Body of pancreas (tissue), 4 donors: ENCODE data around the gene TFDP1.

Source experiments
- POLR2A ChIP-seq, 3 donors: fragments of 450-650 bp; IDR thresholded peaks; one replicate each; pipeline ENCODE4 v1.6.1; 2016; ENCODE audit warnings: antibody characterized with exemption in 3 of 3, mild to moderate bottlenecking in 2 of 3
- TF ChIP-seq, protein P1 (sequence below), 7 experiments: fragments of 450-650 bp in 4 of 7; fragments of 200-600 bp in 3 of 7; sonication (generic) in 3 of 7; IDR thresholded peaks; one replicate each; pipeline ENCODE4 v1.5.1; 2016 to 2019; ENCODE audit warnings: antibody characterized with exemption in 7 of 7

GRCh38 chr13:113576597-113576996 is 8.0 kb upstream of the TFDP1 start:
- TF ChIP-seq, protein P1, sequence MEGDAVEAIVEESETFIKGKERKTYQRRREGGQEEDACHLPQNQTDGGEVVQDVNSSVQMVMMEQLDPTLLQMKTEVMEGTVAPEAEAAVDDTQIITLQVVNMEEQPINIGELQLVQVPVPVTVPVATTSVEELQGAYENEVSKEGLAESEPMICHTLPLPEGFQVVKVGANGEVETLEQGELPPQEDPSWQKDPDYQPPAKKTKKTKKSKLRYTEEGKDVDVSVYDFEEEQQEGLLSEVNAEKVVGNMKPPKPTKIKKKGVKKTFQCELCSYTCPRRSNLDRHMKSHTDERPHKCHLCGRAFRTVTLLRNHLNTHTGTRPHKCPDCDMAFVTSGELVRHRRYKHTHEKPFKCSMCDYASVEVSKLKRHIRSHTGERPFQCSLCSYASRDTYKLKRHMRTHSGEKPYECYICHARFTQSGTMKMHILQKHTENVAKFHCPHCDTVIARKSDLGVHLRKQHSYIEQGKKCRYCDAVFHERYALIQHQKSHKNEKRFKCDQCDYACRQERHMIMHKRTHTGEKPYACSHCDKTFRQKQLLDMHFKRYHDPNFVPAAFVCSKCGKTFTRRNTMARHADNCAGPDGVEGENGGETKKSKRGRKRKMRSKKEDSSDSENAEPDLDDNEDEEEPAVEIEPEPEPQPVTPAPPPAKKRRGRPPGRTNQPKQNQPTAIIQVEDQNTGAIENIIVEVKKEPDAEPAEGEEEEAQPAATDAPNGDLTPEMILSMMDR (IDR thresholded peaks at IDR 0.05), result no peak
- TF ChIP-seq POLR2A (IDR thresholded peaks at IDR 0.05), result no peak
